Subcutaneous abdominal adipose tissue (tissue), 5 donors: Measurements from ENCODE around the gene CASQ1.
A peak's percentile ranks its signal among the peaks of the same experiment; 100 is the strongest.

Source experiments
- H3K27ac ChIP-seq: one replicate; pipeline ENCODE4 v1.7.0; 2013; ENCODE audit warnings: low read depth, mild to moderate bottlenecking, inconsistent platforms, low read length, moderate library complexity
- H3K27me3 ChIP-seq, 5 donors: one replicate each; pipeline ENCODE4 v1.7.0; 2013; ENCODE audit warnings: low read length in 5 of 5, inconsistent platforms in 1 of 5; ENCODE audit not compliant: control insufficient read depth in 5 of 5, insufficient read depth in 4 of 5
- H3K36me3 ChIP-seq, 5 donors: one replicate each; pipeline ENCODE4 v1.7.0; 2013; ENCODE audit warnings: low read length in 5 of 5; ENCODE audit not compliant: control insufficient read depth in 5 of 5, insufficient read depth in 5 of 5
- H3K4me1 ChIP-seq, 5 donors: one replicate each; pipeline ENCODE4 v1.7.0; 2013; ENCODE audit warnings: low read length in 5 of 5, mild to moderate bottlenecking in 3 of 5, moderate library complexity in 1 of 5; ENCODE audit not compliant: control insufficient read depth in 5 of 5, insufficient read depth in 5 of 5
- H3K4me3 ChIP-seq, 5 donors: one replicate each; pipeline ENCODE4 v1.7.0; 2013; ENCODE audit warnings: low read length in 5 of 5, low read depth in 1 of 5
- H3K9ac ChIP-seq, 5 donors: one replicate each; pipeline ENCODE4 v1.7.0; 2013; ENCODE audit warnings: low read length in 5 of 5, mild to moderate bottlenecking in 4 of 5, moderate library complexity in 3 of 5
- H3K9me3 ChIP-seq, 5 donors: one replicate each; pipeline ENCODE4 v1.7.0; 2013; ENCODE audit warnings: low read length in 5 of 5; ENCODE audit not compliant: control insufficient read depth in 5 of 5
- donor health status: healthy.
- donor health status: healthy.
- donor health status: healthy.
- donor health status: healthy.
- donor health status: healthy.

Gene CASQ1

DNA sequence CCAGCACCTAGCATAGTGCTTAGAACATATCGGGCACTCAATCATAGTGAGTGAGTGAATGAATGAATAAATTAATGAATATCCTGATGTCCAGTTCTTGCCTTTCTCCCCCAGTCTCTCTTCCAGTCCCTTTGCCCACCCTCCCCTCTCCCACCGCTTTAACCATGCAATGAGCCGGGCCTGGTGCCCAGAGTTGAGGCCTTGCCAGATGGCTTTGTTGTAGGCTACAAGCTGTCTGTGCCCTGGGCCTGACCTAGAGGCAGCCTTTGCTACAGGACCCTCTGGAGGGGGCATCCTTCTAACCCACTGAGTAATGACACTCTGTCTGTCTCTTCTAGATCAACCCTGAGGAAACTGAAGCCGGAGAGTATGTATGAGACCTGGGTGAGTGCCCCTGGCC, 6.9 kb downstream of the CASQ1 start:
- Histone ChIP-seq H3K36me3 (no peaks in the 10 kb centered on the region), H3K9ac (no peak overlapping the region), H3K4me1 (peaks cover 0 to 16% (median 11%) of the 10 kb centered on the region in 5 donors), H3K27me3 (peaks cover 0 to 5% (median 0%) of the 10 kb centered on the region in 5 donors), H3K4me3 (no peak overlapping the region), H3K9me3 (no peaks in the 10 kb centered on the region), H3K27ac (no peak overlapping the region)

DNA sequence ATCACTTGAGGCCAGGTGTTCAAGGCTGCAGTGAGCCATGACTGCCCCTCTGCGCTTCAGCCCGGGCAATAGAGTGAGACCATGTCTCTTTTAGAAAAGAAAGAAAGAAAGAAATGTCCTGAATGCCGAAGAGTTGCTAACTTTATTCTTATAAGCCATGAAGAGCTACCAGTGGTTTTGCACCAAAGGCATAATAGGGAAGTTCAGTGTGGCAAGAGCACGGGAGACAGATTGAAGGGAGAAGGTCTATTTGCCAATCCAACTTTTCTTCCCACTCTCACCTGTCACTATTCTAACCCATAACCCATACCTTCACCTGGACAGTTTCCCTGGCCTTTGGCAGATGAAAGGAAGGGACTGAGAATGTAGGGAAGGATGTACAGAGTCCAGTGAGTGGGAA, 10.4 kb downstream of the CASQ1 start:
- Histone ChIP-seq H3K27ac (no peak overlapping the region), H3K4me3 (no peak overlapping the region), H3K36me3 (no peaks in the 10 kb centered on the region), H3K27me3 (no peaks in the 10 kb centered on the region), H3K9me3 (no peaks in the 10 kb centered on the region), H3K4me1 (peaks cover 0 to 16% (median 13%) of the 10 kb centered on the region in 5 donors), H3K9ac (no peak overlapping the region)

DNA sequence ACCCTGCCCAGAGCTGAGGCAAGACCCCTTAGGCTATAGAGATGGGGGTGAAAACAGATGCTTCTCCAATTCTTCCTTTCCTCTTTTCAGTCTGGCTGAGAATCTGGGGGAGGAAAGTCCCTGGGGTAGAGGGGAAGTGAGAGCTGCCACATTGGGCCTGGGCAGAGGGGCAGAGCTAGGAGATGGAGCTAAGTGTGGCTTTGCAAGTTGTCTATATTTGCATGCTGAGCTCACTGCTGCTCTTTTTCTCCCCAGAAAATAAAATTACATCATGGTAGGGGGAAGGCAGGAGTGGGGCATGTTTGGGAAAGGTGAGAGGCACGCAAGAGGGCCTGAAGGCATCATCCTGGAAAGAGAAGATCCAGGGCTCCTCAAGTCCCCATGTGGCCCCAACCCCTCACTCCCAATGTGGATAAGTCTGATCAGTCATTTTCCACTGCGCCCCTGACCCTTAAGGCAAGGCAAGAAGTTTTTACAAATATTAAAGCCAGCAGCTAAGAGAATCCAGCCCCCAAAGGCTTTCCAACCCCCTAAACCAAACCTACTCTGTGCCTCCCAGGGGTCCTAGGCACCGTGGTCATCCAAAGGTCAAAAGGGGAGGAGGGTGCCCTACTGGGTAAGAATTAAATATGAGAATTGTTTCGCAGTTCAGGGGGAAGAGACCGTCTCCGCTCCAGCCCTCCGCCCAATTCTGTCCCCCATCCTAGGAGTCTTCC, 14.3 kb downstream of the CASQ1 start:
- H3K9ac ChIP-seq = peak overlapping the region in 1 of 5 donors; percentile 63
- peaks cover 3 to 55% (median 47%) of the 10 kb centered on the region in 5 donors for H3K4me1 ChIP-seq
- H3K36me3 ChIP-seq = peaks cover 0 to 25% (median 10%) of the 10 kb centered on the region in 5 donors

DNA sequence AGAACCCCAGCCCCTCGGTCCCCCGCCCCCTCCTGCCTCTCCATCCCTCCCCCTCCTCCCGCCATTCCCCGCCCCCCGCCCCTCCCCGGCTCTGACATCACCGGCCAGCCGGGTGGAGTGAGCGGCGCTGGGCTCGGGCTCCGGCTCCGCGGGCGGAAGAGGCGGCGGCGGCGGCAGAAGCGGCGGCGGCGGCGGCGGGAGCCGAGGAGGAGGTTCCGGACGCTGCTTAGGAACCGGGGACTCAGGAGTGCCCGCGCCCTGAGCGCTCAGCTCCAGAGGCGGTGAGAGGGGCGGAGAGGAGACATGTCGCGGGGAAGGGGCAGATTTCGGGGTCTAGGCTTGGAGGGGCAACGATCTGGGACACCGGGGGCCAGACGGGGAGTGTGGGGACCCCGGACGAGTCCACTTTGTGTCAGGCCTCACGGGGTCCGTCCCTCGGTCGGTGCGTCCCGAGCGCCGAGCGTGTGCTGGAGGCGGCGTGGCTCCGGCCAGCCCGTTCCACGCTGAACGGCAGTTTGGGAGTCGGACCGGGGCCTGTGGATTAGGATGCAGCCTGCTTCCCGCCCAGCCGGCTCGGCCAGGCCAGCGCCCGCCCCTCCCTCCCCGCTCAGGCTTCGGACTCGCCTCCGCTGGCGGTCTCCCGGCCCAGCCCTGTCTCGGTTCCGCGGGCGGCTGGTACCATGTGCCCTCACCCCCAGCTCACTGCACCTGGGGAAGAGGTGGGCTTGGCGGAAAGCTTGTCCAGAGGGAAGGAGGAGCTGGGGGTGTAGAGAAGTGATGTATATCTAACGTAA, 15.1 kb downstream of the CASQ1 start, which contains the start of gene PEA15:
Gene PEA15, plus strand, starts transcription at position 143 of the 794 bp plus-strand sequence. CDS start 6,161 bp downstream, outside the sequence.
- peak within 1 kb of the TSS; percentile 60 to 93 (median 85) for H3K4me3 ChIP-seq
- H3K27me3 ChIP-seq = no peaks in the 10 kb centered on the region
- H3K9me3 ChIP-seq = no peaks in the 10 kb centered on the region
- H3K4me1 ChIP-seq = peaks cover 6 to 63% (median 55%) of the 10 kb centered on the region in 5 donors
- H3K9ac ChIP-seq = peak within 1 kb of the TSS; percentile 39 to 98 (median 95)
- peak within 1 kb of the TSS; percentile 91 for H3K27ac ChIP-seq
- H3K36me3 ChIP-seq = peaks cover 0 to 31% (median 17%) of the 10 kb centered on the region in 5 donors

More for the DNA sequence above, 14.3 kb downstream of the CASQ1 start:
- Histone ChIP-seq H3K9me3 (no peaks in the 10 kb centered on the region), H3K27me3 (no peaks in the 10 kb centered on the region), H3K4me3 (peak overlapping the region in 4 of 5 donors; percentile 37 to 50 (median 42)), H3K27ac (peak overlapping the region; percentile 68)

DNA sequence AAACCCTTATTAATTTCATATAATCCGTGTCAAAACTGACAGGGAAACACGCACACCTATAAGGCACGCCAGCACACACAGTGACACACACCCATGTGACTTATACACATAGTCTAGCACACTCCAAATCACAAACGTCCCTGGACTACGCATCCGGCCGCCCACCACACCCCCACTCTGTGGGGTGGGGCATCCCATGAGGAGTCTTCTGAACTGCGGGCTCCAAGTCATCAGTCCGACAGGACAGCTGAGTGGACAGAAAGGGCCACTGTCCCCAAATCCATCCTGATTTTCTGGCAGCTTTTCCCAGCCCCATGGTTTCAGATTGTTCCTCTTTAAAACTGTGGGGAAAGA, 15.6 kb downstream of the CASQ1 start:
- Histone ChIP-seq H3K4me3 (peak overlapping the region; percentile 60 to 93 (median 85)), H3K4me1 (peaks cover 6 to 68% (median 58%) of the 10 kb centered on the region in 5 donors), H3K27me3 (no peaks in the 10 kb centered on the region), H3K9ac (peak overlapping the region; percentile 3 to 98 (median 95)), H3K9me3 (no peaks in the 10 kb centered on the region), H3K36me3 (peaks cover 0 to 36% (median 17%) of the 10 kb centered on the region in 5 donors), H3K27ac (peak overlapping the region; percentile 91)

GRCh38 chr1:160206421-160207117, 16.2 kb downstream of the CASQ1 start:
- peaks cover 0 to 42% (median 22%) of the 10 kb centered on the region in 5 donors for H3K36me3 ChIP-seq
- no peaks in the 10 kb centered on the region for H3K9me3 ChIP-seq
- peak overlapping the region; percentile 3 to 98 (median 95) for H3K9ac ChIP-seq
- peak overlapping the region; percentile 91 for H3K27ac ChIP-seq
- no peaks in the 10 kb centered on the region for H3K27me3 ChIP-seq
- H3K4me3 ChIP-seq = peak overlapping the region; percentile 60 to 93 (median 85)
- H3K4me1 ChIP-seq = peaks cover 6 to 68% (median 58%) of the 10 kb centered on the region in 5 donors

DNA sequence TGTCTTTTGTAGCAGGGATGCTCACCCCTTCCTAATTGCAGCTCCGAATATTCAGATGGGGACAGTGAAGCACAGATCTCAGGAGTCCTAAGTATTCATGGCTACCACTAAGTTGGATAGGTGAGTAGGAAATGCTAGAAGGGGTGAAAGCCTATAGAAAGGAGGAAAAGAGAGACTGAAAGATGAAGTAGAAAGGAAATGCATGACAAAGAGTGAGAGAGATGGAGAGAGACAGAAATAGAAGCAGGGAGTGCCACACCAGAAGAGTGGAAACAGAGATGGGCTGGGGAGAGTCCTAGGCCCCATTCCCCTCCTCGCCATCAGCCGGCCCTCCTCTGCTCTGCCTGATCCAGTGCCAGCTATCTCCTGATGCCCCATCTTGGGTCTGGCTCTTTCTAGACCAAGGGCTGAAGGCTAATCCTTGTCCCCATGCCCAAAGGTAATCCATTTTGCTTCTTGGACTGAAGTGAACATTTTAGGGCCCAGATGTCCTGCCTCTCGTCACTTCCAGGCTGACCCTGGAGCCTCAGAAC, 16.8 kb downstream of the CASQ1 start:
- Histone ChIP-seq H3K4me1 (peaks cover 6 to 68% (median 58%) of the 10 kb centered on the region in 5 donors), H3K9ac (peak overlapping the region in 4 of 5 donors; percentile 21 to 47 (median 30)), H3K4me3 (peak overlapping the region in 1 of 5 donors; percentile 92), H3K36me3 (peaks cover 5 to 48% (median 26%) of the 10 kb centered on the region in 5 donors), H3K27ac (peak overlapping the region; percentile 91), H3K9me3 (no peaks in the 10 kb centered on the region), H3K27me3 (no peaks in the 10 kb centered on the region)

DNA sequence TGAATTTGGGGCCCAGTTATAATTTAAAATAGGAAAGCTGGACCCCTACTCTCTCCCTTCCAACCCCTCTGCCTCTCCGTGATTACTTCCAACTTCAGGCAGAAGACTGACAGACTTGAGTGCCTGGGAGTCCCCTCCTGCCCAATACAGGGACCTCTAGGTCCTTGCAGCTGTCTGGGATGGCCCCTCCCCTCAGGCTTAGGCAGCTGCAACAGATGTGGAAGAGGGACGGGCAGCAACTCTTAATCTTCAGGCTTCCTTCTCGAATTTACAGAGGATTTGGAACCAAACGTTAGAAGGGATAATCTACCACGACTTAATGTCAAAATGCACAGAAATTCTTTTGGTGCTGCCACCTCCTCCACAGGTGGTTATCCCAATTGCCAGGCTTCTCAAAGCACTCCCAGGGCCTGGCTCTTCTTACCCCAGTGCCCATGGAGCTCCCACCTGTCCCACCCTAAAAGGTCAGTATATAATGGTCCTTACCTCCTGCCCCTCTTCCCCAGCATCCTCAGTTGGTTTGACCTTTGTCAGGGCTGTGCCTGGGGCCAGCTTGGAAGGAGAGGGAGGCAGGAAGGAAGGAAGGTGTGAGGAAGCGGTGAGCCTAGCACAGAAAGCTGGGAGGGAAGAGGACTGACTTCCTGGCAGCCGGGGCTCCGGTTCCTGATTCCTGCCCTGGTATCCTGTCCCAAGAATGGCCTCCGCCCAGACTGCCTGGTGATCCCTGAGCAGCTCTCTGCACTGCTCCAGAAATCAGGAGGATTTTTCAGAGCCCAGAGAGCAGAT, 17.6 kb downstream of the CASQ1 start:
- Histone ChIP-seq H3K27ac (peak overlapping the region; percentile 91), H3K9ac (peak overlapping the region; percentile 21 to 61 (median 38)), H3K36me3 (peaks cover 12 to 56% (median 33%) of the 10 kb centered on the region in 5 donors), H3K9me3 (no peaks in the 10 kb centered on the region), H3K27me3 (no peaks in the 10 kb centered on the region), H3K4me3 (peak overlapping the region in 2 of 5 donors; percentile 19 to 27), H3K4me1 (peaks cover 6 to 68% (median 58%) of the 10 kb centered on the region in 5 donors)
